Effector CD8-positive, alpha-beta T cell (primary cell): ENCODE measurements around the gene ENO4.

ENCODE experiments used
- DNase-seq: peaks from one replicate; lab custom pipeline; 2025; lab: John Stamatoyannopoulos, UW

The ENO4 gene

DNA sequence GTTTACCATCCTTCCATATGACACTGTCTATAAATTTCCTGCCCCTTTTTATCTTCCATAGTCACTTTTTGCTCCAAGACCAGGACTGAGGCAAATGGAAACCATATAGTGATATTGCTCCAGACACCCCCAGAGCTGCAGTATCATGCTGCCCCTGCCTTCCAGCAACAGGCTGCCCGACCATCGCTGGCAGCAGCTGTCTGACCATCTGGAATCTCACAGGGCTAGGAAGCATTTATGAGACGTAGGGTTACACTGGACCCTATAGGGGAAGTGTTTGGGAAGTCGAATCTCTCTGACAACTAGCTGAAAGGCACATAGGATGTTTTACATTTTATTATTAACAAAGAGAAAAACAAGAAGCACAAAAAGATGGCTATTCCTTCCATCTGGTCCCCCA is 19.4 kb downstream of the ENO4 start:
- no peak for DNase-seq

DNA sequence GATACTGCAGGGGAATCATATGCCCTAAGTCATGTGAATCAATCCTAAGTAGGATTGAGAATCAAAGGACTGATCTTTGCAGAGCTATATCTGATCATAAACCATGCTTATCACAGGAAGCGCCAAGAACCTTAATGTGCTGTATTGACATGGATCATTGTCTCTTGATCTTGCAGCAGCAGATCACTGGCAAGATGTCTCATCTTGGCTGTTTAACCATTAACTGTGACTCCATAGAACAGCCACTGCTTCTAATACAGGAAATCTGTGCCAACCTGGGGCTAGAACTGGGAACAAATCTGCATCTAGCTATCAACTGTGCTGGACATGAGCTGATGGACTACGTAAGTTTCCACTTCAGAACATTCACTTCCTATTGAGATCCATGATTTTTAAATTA is 21.6 kb downstream of the ENO4 start:
- DNase-seq = no peak

DNA sequence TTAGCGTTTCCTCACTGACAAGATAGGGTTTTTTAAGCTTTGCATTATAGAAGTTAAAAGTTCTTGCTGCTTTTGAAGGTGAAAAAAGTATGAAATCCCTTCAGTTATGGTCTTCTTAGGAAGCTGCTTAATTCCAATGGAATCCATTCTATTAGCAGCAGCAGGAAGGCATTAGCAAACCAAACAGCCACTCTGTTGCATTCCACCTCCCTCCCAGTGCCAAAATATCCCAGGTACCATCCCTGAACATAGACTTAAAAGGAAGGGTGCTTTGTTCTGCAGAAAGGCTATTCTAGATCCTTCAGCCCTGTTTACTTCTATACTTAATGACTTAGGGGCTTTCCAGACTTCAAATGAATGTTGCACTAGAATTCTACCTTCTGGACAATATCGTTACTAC is 23.8 kb downstream of the ENO4 start:
- no peak for DNase-seq

DNA sequence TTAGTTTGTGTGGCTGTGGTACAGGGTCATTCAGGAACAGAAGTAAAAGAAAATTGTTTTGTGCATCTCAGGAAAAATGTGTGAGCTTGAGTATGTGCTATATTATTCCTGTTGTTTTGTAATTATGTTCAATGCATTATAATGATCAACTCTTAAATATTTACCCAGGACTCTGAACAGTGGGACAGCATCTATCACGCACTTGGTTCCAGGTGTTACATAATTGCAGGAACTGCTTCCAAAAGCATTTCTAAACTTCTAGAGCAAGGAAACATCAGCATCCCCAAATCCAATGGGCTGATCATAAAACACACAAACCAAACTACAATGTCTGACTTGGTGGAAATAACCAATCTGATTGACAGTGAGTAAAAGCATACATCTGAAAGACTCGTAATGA is 26.6 kb downstream of the ENO4 start:
- DNase-seq = no peak

DNA sequence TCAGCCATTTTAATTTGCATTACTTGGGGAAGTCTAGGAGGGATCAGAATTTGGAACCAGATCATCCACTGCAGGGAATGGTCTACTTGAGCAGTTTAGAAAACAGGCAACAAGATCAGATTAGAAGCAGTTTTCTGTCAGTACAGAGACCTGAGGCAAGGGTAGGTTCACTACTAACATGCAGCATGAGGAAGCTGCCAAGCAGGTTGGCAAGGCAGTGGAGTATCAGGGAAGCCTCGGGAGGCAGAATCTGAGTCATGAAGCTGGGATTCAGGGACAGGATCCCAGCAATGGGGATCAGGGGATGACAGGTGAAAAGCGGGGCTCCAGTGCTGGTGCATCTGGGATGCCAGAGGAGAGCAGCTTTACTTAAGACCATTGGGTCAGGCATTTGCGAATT is 28.1 kb downstream of the ENO4 start:
- no peak for DNase-seq

DNA sequence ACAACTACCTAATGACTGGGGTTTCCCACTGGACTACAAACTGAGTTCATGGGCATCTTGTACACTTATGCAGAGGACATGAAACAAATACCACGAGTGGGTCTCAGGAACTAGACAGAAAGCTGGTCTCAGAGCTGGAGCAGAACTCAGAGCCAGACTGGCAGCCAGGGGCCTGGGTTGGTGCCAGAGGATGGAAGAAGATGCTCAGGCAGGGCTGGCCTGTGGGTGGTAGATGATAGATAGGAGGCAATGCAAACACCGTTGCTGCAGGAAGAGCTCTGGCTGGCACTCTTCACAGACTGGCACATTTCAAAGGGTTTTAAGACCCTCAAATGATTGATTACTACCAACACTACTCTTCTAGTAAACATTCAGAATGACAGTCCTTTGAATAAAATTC is 28.8 kb downstream of the ENO4 start:
- DNase-seq = no peak

DNA sequence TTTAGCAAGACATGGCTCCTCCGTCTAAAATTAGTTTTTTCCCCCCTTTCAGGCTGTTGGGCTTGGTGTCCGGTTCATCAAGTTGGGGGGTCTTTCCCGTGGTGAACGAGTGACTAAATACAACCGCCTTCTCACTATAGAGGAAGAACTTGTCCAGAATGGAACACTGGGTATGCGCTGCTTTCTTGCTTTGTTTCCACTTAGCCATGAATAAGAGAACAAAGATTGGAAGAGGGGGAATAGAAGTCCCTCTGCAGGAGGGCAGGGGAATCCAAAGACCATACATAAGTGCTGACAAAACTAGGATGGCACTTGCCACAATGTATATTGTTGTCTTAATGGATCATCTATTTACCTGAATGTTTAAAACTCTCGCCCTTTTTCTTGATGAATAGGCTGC is 30.5 kb downstream of the ENO4 start:
- no peak for DNase-seq

DNA sequence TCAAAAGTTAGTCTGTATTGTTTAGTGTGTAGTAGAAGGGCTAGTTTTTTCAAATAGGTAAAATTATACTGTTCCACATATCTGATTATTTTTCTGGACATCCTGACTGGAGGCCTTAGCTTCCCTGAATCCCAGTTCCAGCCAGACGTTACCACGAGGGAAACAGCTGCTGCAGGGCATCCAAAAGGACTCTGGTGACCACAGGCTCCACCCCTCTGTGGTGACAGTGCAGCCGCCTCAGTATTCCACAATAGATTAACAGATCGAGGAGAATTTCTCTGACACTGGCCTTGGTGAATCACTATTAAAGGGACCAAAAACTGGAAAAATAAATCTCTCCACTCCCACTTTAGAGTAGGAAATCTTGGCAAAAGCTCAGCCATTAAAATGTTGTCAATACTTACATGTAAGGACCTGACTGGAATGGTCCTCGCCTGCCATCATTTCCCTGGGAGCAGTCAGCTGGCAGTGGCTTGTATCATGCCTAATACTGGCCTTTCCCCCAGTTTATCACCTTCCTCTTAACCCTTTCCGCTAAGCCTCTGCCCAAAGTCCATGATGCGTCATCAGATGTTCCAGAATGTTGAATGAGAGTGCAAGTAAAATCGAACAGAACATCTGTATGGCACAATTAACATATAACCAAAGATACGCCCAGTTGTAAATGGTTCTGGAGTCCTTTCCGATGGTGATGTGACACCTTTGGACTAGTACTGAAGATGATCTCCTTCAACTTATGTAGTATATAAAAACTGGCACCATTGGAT is 31.6 kb downstream of the ENO4 start:
- DNase-seq = no peak

DNA sequence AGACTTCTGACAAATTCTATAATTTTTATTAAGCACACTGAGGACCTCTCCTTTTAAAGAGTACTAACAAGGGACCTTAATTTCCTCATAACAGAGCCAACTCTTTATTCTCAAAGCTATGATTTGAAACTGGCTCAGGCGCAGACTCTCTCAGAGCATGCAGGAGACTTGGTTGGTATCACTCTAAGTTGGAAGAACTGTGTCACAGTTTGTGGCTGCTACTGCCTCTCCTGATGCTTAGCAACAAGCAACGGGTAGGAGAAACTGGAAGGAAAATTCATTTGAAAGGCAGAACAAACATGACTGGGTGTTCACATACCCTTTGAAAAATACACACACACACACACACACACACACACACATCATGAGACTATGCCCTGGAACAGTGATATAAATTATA is 33.3 kb downstream of the ENO4 start:
- no peak for DNase-seq

DNA sequence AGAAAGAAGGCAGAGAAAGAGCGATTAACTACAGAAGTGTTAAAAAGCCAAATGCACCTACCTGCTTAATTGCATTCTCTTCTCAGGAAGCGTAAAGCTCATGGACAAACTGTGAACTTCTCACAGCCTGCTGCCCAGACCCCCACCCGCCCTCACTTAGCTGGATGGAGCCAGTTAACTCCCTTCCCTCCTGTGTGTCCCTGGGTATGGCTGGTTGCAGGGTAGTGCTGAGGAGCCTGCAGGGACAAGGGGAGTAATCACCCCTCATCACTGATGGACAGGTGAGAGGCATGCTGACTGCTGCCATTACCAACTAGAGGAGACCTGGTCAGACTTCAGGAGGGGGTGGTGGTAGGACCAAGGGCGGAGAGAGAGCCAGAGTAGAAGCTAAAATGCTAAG is 37.5 kb downstream of the ENO4 start:
- DNase-seq = no peak

DNA sequence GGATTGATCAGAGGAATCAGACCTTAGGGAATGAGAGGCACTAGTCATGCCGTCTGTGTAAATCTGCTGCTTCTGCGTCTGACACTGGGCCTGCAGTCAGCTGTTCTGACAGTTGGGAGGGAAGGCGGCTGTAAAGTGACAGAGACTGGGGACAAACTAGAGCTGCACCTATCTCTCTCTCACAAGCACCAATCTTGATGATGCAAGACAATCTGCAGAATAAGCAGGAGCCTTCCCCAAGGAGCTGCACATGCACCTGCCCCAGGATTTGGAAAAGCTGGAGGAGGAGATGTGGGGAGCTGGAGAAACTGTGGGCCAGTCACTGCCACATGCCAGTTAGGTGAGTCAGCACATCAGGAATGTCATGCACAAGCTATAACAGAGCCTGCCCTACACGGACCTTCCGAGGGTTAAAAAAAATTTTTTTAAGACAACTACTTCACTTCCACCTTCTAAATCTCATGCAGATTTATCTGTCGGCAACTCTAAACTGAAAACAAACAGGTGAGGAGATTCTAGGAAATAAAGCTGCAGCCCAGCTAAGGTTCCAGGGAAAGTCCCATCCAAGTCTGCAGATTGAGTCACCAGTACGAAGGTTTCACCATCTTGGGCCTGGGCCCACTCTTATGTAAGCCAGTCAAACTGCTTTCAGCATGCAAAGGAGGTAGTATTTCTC is 39.2 kb downstream of the ENO4 start:
- DNase-seq = no peak

DNA sequence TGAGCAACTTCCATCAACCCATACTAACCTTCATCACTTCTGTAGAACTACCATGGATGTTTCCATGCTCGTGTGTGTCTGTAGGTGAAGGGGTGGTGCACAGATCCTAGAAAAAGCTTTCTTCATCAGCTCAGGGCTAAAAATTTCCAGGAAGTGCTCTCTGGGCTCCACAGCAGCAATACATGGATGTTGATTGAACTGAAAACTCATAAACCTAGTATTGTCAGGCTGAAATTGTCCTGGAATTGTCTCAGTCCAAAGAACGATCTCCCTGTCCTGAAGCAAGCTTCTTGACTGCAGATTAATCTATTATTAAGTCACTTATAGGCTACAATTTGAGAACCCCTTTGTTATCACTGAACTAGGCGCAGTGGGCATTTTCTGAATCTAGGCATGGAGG is 39.8 kb downstream of the ENO4 start:
- DNase-seq = no peak

DNA sequence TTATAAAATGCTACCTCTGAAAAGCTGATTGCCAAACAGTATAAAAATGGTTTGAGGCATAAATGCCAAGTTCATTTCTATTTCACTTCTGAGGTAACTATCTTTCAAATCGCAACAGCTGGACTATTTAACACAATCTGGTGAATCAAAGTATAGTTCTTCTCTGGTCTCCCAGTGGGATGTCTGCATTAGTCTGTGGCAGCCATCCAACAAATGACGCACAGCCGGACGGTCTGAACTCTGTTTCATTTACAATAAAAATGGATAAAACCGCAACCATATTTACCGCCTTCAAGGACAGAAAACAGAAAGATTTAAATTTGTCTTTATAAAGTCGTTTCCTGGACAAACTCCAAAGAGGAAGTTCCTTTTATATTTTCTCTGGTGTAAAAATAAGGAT is 41.9 kb downstream of the ENO4 start:
- no peak for DNase-seq

DNA sequence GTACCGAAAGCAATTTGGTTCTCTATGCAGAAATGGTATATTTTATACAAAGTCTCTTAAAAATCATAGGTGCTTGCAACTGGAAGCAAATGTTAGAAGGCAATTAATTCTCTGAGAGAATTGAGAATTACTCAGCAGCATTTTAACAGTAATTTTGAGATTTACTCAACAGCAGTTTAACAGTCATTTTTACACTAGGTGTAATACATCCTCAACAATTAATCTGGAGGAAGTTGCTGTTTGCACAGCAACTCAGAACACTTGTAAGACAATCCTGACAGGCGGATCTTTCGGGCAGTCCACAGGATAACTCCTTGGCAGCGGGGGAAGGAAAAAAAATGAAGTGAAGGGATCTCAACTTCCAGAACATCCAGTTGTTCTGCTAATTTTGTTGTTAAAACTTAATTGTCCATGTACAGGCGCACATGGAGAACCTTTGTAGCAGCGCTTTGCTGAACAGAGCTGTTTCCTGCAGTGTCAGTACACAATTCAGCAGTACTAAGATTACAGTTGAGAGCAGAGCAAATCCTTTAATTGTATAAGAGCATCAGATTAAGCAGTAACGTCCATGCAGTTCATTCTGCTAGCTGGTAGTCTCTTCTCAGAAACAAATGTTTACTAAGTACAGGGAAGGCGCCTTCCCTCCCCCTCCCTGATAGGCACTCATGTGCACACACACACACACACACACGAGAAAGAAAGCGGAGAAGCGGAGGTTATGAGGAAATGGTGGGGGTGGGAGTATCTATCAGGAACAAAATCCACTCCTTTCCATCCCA is 43.8 kb downstream of the ENO4 start:
- DNase-seq = no peak

DNA sequence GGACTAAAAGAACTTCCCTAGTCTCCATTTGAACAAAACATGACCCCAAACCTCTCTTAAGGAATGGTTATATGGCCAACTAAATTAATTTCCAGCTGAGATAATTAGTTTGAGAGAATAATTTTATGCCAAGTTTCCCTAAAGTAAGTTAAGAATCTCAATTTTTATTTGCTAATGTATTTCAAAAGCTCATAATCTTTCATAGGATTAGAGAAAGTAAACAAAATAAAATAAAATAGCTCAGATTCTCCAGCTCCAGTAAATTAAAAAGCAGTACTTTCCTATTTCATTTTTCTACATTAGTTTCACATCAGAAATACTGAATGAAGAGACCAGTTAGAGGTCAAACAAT is 44.4 kb downstream of the ENO4 start:
- DNase-seq = no peak

DNA sequence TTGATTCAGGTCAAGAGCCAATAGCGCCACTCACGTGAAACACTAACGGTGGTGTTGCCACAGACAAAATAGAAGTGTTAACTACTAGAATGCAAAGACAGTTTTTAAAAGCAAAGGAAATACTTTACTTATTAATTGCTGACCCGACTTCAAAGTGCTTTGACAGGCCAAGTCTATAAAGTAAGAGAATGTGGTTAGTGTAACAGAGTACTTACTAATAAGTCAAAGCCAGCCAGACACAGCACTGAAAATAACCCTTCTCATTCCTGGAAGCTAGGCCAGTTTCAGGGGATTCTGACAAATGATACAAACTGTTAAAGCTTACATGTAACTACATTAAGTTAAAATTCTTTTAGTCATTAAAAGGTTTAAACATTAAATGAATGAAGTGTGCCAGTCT is 50.3 kb downstream of the ENO4 start:
- no peak for DNase-seq

DNA sequence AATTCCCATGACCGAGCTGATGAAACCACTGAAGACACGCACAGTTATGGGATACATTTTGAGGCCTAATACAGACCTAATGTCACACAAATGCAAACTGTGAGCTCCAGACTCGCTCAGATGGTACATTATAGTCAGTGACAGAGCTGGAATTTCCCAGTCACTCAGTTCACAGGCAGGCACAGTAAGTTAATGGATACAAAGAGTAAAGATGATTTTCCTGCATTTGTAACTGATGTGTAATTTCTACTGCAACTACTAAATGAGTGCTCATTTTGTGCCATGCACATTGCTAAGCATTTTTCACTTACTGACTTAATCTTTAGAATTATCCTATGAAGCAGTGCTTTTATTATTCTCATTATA is 56.5 kb downstream of the ENO4 start:
- DNase-seq = no peak

DNA sequence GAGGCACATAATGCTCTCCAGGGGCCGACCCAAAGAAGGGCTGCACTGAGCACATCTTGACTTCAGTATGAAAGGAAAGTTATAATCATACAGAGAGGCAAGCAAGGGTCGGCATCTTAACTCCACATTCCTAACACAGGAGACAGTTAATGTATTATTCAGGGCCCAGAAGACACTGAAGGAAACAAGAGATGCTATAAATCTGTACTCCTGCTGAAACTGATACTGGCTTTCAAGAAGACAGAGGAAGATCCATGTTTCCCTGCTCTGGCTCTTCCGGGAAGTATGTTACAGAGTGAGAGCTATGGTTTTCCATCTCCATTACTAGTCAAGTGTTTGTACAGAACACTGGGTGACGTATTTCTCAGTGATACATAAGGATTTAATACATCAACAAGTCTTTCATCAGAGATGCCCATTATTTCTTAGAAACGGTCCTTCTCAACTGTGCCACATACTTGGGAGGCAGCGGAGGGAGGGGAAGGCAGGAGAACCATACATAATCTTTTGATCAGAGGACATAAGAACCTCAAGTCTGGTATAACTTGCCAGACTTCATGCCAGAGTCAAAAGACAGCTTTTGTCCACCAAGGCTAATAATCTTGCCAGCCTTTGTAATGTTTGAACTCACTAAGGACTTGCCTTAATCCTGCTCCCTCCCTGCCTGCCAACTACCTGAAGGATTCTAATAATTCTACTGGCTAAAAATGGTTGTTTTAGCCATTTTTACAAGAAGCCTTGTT is 58.1 kb downstream of the ENO4 start:
- DNase-seq = no peak

DNA sequence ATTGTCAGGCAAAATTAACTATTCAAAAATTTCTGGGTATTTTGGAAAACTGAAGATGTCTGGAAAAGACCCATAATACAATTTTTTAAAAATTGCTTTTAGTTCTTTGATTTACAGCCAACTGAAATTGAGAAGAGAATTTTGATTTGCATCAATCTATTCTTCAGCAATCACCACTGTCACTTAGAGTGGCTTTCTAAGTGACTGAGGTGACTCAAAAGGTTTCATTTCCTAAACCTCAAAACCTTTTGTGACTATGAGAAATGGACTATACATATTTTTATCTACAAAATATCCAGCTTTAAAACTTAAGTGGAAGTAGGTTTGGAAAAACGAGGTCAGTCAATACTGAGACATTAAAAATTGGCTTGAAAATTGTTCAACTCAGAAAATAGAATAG is 60.0 kb downstream of the ENO4 start:
- DNase-seq = no peak

DNA sequence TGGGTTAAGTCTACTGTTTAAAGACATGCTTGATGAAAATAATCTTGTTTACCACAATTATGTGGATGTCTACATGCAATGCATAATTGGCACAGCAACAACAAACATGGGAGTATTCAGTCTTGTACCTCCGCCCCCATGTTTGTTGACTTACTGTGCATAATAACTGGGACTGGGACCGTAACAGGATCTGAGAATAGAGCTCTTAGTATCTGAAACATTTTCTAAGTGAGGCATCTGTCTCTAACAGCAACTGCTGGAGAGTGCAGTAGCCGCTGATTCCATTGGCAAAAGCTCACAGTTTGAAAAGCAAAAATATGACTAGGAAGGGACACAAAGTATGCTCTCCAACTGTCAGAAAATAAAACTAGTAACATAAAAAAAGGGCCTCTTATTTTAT is 61.6 kb downstream of the ENO4 start:
- DNase-seq = no peak

DNA sequence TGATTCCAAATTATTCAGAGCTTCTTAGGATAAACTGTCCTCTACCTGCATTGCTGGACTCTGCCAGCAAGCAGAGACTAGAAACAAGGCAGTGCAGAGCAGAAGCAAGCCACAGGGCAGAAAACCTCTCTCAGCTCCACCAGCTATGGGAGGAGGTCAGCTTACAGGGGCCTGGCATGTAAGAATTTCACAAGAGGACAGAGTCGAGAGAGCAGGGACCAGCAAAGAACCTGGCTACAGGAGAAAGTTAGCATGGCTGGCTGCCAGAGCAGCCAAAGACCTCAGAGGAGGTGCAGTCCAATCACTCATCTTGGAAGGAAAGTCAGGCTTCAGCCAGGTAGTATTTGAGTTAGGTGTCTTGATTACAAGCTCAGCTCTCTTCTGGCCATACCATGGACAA is 62.9 kb downstream of the ENO4 start:
- DNase-seq = no peak

DNA sequence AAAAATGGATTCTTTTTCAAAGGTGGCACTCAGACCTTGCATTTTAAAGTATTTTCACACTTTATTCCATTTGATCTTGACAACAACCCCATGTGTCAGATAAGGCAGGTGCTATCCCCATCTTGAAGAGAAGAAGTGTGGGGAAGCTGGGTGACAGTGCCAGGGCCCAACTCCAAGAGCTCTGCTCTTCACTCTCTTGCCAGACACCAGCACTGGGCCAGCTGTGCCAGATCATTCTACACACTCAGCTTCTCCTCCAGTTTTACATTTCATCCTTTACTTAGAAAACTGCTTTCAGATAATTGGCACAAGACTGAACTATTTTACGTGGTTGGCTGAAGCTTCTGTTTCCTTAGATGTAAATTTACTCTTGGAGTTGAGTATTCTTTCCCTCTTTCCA is 64.4 kb downstream of the ENO4 start:
- DNase-seq = no peak

DNA sequence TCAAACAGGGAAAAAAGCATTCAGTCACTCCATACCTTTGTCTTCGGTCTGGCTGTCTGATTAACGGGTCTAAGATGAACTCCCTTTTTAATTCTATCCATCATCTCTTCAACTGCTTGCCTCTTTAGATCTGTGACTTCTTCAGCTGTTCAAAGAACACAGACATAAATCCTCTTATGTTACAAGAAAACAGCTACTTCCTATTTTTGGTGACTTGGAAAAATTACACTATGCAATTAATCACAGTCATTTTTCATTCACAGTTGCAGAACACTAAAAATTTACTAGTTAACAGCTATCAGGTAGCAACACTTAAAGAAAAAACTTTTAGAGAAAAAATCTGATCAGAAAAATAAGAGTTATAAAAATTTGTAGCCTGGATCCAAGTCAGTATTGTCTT is 66.0 kb downstream of the ENO4 start:
- no peak for DNase-seq
